LHCN-M2 (cell line): ENCODE data around the gene AGER. TPM values are rescaled to one million over a fixed set of nuclear protein-coding genes. Genes with fewer than 3 reads are reported as not detected.
"Not testable (repeated sequence)": the region's sequence is repeated elsewhere in the genome, so short reads cannot be mapped to it uniquely, and the experiment has no call there.

Experiments used
- DNase-seq: peaks from one replicate; pipeline ENCODE4 v3.0.0-alpha.2; 2012; ENCODE audit warnings: low read depth
- total RNA-seq: library from RNA; depleted of rRNA; stranded (reverse); fragments of >200 nt; gene quantifications from 2 replicates; pipeline ENCODE4 v1.2.3, GENCODE V29; 2014; rRNA removed

Gene AGER
- total RNA-seq, 1 experiment from 2014 or later: 0.80 TPM

DNA sequence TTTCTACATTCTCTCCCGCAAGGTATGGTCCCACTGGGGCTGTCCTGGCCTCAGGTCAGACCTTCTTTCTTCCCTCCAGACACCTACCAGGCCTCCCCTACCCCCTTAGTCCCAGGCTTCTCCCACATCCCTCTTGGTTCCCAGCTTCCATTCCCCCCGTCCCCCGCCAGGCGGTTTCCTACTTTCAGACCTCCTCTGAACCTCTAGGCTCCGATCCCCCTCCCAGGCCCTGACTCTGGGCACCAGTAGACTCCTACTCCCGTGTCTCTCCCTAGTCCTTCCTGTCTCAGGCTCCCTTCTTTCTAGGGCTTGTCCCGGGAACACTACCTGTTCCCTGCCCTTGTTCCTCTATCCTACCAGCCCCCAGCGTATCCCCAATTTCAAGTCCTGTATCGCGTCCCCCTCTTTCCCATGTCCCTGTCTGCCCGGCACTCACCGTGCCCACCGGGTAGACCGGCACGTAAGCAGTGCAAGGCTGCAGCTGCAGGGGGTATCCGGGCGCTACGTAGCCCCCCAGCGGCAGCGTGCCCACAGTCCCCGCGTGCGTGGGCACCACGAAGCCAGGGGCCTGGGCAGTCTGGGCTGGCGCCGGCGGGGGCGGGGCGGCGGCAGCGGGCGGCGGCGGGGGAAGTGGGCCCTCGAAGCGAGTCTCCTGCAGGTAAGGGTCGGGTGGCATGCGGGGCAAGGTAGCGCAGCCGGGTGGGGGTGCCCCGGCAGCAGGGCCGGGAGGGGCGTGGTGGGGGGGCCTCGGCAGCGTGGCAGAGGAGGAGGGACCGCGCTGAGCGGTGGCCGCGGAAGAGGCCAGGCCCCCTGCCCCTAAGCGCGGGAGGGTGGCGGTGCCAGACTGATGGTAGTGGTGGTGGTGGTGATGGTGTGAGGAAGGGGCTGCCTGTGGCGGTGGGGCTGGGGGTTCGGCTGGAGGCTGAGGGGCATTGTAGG, 33.9 kb downstream of the AGER start:
- no peak for DNase-seq

DNA sequence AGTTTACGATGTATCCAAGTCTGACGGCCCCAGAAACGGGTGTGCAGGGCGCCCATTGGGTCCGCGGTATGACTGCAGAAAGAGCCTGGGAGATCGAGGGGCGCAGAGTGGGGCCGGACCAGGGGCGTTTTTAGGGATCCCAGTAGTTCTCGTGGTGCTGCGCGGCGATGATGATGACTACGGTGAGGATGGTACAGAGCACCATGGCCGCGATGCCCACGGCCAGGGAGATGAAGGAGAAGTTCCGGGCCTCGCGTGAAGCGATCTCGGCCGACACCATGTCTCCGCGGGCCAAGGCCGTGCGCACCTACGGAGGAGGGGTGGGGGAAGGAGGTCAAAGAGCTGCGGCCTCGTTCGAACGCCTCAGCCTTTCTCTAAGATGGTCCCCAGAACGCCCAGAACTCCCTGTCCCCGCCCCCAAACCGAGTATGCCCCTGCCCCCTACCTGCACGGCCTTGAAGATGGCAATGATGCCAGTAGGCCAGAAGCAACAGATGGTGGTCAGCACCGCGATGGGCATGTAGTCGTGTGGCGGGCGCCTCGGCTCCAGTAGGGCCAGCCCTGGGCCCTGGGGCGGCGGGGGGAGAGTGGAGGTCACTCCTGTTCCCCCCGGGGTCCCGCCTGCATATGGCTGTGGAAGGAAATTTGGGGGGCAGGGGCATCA, 34.8 kb downstream of the AGER start:
- DNase-seq: no peak

DNA sequence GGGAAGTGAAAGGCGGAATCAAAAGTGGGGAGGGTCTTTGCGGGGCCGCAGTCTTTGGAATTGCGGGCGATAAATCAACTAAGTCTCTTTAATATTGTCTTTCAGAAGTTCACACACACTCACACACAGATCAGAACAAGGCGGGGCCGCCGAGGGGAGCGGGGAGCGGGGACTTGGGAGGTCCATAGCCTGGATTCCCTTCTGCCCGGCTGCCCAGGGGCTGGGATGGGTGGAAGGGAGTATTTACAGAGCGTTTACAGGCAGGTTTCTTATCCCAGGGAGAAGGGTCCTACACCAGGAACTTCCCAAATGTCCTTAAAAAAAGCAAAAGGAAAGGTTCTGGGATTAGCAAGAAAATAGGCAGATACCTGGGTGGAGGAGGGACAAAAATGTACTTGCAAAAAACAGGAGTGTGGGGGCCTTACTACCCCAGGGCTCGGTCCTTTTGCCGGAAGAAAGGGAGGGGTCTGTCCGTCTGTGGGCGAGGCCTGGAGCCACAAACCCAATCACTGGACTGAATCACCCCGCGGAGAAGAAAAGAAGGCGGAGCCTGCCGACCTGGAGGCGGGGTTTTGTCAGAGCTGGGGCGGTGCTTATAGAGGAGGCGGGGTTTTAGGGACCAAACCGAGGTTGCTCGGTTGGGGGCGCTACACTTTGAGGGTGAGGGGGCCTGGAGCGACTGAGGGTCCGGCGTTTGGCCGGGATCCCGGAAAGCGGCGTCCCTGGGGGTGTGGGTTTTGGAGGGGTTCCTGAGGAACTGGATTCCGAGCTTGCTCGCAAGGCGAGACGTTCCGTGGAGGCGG, 35.6 kb downstream of the AGER start:
- DNase-seq: no peak

- DNase-seq: no peak
Measured at GRCh38 chr6:32147401-32148132, 36.5 kb downstream of the AGER start.

DNA sequence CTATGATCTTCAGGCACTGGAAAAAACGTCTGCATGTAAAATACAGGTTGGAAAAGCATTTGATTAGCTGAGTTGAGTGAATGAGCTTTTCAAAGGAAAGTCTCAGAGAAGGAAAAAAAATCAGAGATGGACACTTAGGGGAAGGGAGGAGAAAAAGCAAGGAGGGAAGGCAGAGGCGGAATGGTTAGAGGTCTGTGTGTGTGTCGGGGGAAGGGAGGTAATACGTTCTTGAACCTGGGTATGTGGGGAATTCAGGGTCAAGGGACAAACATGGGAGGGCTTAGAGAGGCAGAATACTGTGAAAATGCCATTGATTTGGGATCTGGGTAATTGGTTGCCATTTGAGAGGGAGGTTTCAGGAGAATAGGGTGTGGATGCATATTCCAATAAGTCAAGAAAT, 37.4 kb downstream of the AGER start:
- DNase-seq: no peak

GRCh38 chr6:32146287-32146686, 37.8 kb downstream of the AGER start:
- DNase-seq: no peak

GRCh38 chr6:32144238-32144637, 39.8 kb downstream of the AGER start:
- not testable (repeated sequence) for DNase-seq

GRCh38 chr6:32140420-32141046, 43.5 kb downstream of the AGER start:
- DNase-seq: peak; percentile 37

DNA sequence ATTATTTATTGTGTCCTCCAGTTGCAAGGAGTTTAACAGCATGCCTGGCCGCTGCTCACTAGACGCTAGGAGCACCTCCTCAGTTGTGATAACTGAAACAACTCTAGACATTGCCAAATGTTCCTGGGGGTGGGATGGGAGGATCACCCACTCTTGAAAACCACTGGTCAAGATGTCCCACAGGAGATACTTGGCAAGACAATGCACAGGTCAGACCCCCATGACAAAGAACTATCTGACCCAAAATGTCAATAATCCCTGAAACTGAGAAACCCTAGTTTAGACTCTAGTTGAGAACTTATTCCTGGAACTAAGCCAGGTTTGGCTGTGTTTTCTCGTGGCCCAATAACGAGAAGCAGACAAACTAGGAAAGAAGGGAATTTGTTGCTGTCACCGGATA, 44.5 kb downstream of the AGER start:
- DNase-seq: no peak

GRCh38 chr6:32137454-32137853, 46.6 kb downstream of the AGER start:
- DNase-seq: no peak

- no peak for DNase-seq
Measured at GRCh38 chr6:32133786-32134185, 50.3 kb downstream of the AGER start.

DNA sequence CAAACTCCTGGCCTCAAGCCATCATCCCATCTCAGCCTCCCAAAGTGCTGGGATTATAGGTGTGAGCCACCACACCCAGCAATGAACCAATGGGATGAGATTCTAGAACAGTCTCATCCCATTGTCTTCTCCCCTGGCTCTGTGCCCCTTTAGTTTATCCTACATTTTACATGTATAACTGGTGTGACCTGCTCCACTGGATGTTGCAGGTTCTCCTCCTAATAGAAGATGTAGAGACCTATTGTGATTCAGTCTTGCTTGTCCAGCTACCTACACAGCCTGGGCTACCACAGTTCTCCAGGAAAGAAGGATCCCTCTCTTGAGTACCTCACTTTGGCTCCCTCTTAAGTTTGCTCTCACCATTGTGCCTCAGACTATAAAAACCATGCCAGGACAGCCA, 51.9 kb downstream of the AGER start:
- no peak for DNase-seq

DNA sequence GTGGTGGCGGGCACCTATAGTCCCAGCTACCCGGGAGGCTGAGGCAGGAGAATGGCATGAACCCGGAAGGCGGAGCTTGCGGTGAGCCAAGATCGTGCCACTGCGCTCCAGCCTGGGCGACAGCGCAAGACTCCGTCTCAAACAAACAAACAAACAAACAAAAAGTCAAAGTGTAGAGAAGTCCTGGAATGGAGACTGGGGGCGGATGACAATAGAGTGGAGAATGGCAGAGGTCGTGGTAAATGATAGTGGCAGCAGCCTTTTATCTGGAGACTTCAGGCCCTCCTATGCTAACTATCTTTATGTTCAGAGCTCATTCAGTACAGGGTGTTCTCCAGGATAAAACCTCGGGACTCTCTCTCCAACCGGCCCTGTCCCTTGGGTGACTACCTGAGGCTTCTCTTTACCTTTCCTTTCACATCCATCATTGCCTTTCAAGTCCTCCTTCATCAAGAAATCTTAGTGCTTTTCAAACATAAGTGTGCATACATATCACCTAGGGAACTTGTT, 52.6 kb downstream of the AGER start:
- DNase-seq: no peak

Other genes with a start within 250 kb of the AGER start
- gene CFB, start 238.2 kb downstream of the AGER start, total RNA-seq: 1.1 and 1.4 TPM in 2 replicates
- gene NELFE, start 225.3 kb downstream of the AGER start, total RNA-seq: 129 TPM in 2 replicates
- gene SKIC2, start 225.1 kb downstream of the AGER start, total RNA-seq: 40.0 and 44.1 TPM in 2 replicates
- 19.1 and 19.5 TPM in 2 replicates for gene DXO, start 212.1 kb downstream of the AGER start, total RNA-seq
- 1.9 and 2.2 TPM in 2 replicates for gene C4A, start 202.2 kb downstream of the AGER start, total RNA-seq
- 1.8 and 3.5 TPM in 2 replicates for gene C4B, start 169.5 kb downstream of the AGER start, total RNA-seq
- gene CYP21A2, start 145.8 kb downstream of the AGER start, total RNA-seq: 0.13 TPM in 1 of 2 replicates, not detected in the other
- under 0.01 and 0.06 TPM in 2 replicates for gene TNXB, start 74.9 kb downstream of the AGER start, total RNA-seq
- 29.8 and 34.7 TPM in 2 replicates for gene ATF6B, start 56.0 kb downstream of the AGER start, total RNA-seq
- 8.4 and 8.9 TPM in 2 replicates for gene FKBPL, start 54.0 kb downstream of the AGER start, total RNA-seq
- gene PRRT1, start 32.3 kb downstream of the AGER start, total RNA-seq: 0.06 TPM in 1 of 2 replicates, not detected in the other
- gene PPT2, start 30.1 kb downstream of the AGER start, total RNA-seq: 15.5 and 19.3 TPM in 2 replicates
- gene EGFL8, start 19.7 kb downstream of the AGER start, total RNA-seq: 1.3 and 2.4 TPM in 2 replicates
- gene AGPAT1, start 8.2 kb downstream of the AGER start, total RNA-seq: 80.3 and 87.0 TPM in 2 replicates
- gene RNF5, start 5.8 kb downstream of the AGER start, total RNA-seq: 43.5 and 55.3 TPM in 2 replicates
- gene PBX2, start 5.9 kb upstream of the AGER start, total RNA-seq: 19.2 and 23.1 TPM in 2 replicates
- gene GPSM3, start 8.4 kb upstream of the AGER start, total RNA-seq: 1.0 and 1.4 TPM in 2 replicates
- gene NOTCH4, start 39.8 kb upstream of the AGER start, total RNA-seq: 0.26 and 1.1 TPM in 2 replicates
- not detected in 2 replicates for gene TSBP1, start 187.7 kb upstream of the AGER start, total RNA-seq
- not detected in 2 replicates for gene BTNL2, start 222.9 kb upstream of the AGER start, total RNA-seq